ENCODE measurements around the gene ADGRA3.

Gene ADGRA3

GRCh38 chr4:22356987-22357596 lies 158.8 kb downstream of the ADGRA3 start:
- TF ChIP-seq CTCF (IDR thresholded peaks at IDR 0.05), result peak; percentile 53; the same call in 1 of the 2 replicates

- TF ChIP-seq CTCF (IDR thresholded peaks at IDR 0.05), result no peak
Measured at GRCh38 chr4:22348410-22348809, 167.5 kb downstream of the ADGRA3 start.

GRCh38 chr4:22345678-22346077 lies 170.2 kb downstream of the ADGRA3 start:
- no peak for TF ChIP-seq CTCF (IDR thresholded peaks at IDR 0.05)

- TF ChIP-seq CTCF (IDR thresholded peaks at IDR 0.05), result no peak
Measured at GRCh38 chr4:22345055-22345454, 170.8 kb downstream of the ADGRA3 start.

GRCh38 chr4:22343606-22344005 lies 172.3 kb downstream of the ADGRA3 start:
- no peak for TF ChIP-seq CTCF (IDR thresholded peaks at IDR 0.05)

GRCh38 chr4:22339491-22339890 lies 176.4 kb downstream of the ADGRA3 start:
- TF ChIP-seq CTCF (IDR thresholded peaks at IDR 0.05), result no peak

GRCh38 chr4:22338796-22339195 lies 177.1 kb downstream of the ADGRA3 start:
- no peak for TF ChIP-seq CTCF (IDR thresholded peaks at IDR 0.05)

Data from LNCAP (cell line).